ENCODE data around the gene ABHD6. TPM values are rescaled to one million over a fixed set of nuclear protein-coding genes. Genes with fewer than 3 reads are reported as not detected.

ABHD6 gene
- polyA plus RNA-seq, 3 donors: 7.3 to 11.6 (median 9.0) TPM

- H2AFZ ChIP-seq (ENCODE audit: insufficient read depth, low read depth, low read length, poor library complexity, severe bottlenecking): peak overlapping the region; percentile 96
- no peaks in the 10 kb centered on the region for H3K36me3 ChIP-seq (replicated peaks in 1 of 2; ENCODE audit: control insufficient read depth in 1 of 2, insufficient read depth in 2 of 2, low read length in 2 of 2)
- no peak for TF ChIP-seq CTCF (IDR thresholded peaks at IDR 0.05)
- H3K27ac ChIP-seq (ENCODE audit: low read depth in 1 of 2, low read length in 2 of 2): peak overlapping the region; percentile 34 to 78
- H3K9ac ChIP-seq (ENCODE audit: insufficient read depth, low read length, poor library complexity, severe bottlenecking): peak overlapping the region; percentile 68
- peaks cover 29% of the 10 kb centered on the region for H4K20me1 ChIP-seq (ENCODE audit: insufficient read depth, low read length)
- H3K27me3 ChIP-seq (ENCODE audit: control insufficient read depth in 2 of 2, insufficient read depth in 2 of 2, low read length in 2 of 2): no peaks in the 10 kb centered on the region
- H3K4me1 Mint-ChIP-seq: peaks cover 47% of the 10 kb centered on the region
- H3K36me3 Mint-ChIP-seq: peaks cover 0 to 6% of the 10 kb centered on the region in 2 donors
- peaks cover 2 to 12% (median 7%) of the 10 kb centered on the region in 3 donors for H3K27me3 Mint-ChIP-seq (ENCODE audit: low read depth in 3 of 3)
- intact Hi-C loops (cut with micrococcal nuclease): loop anchor here in 1 of 2 donors (5.0 kb wide), 1 partner anchor 36 kb away; no protein-coding TSS in a partner anchor
- H3K27ac Mint-ChIP-seq: peak overlapping the region; percentile 51 to 91 (median 78)
- H3K79me2 ChIP-seq (ENCODE audit: insufficient read depth, low read length): peaks cover 5% of the 10 kb centered on the region
- peaks cover 20 to 40% of the 10 kb centered on the region in 2 donors for H3K4me1 ChIP-seq (ENCODE audit: control insufficient read depth in 1 of 2, insufficient read depth in 2 of 2, low read length in 2 of 2)
- peak overlapping the region; percentile 88 to 93 for H3K4me3 Mint-ChIP-seq
- H3K9me3 Mint-ChIP-seq: no peaks in the 10 kb centered on the region
- WGBS (ENCODE audit: insufficient coverage): 17% methylated on average over 24 of the region's 24 CpGs
- peak overlapping the region; percentile 77 to 96 (median 93) for H3K4me3 ChIP-seq (replicated peaks in 1 of 3; ENCODE audit: low read depth in 2 of 3, low read length in 3 of 3)
- H3K9me3 ChIP-seq (replicated peaks in 1 of 2; ENCODE audit: control insufficient read depth in 1 of 2, insufficient read depth in 1 of 2, low read length in 2 of 2): no peaks in the 10 kb centered on the region
- H3K4me2 ChIP-seq (replicated peaks; ENCODE audit: extremely low read depth, low read length, poor library complexity, severe bottlenecking): peak overlapping the region; percentile 86
- no peak for DNase-seq
Measured at GRCh38 chr3:58236527-58237237, 910 bp upstream of the ABHD6 start.

- TF ChIP-seq CTCF (IDR thresholded peaks at IDR 0.05): no peak
- Histone ChIP-seq H3K4me3 (replicated peaks in 1 of 3; ENCODE audit: low read depth in 2 of 3, low read length in 3 of 3) (peak overlapping the region; percentile 77 to 96 (median 93)), H3K79me2 (ENCODE audit: insufficient read depth, low read length) (peaks cover 5% of the 10 kb centered on the region), H3K4me1 (ENCODE audit: control insufficient read depth in 1 of 2, insufficient read depth in 2 of 2, low read length in 2 of 2) (peaks cover 15 to 32% of the 10 kb centered on the region in 2 donors), H2AFZ (ENCODE audit: insufficient read depth, low read depth, low read length, poor library complexity, severe bottlenecking) (peak overlapping the region; percentile 96), H3K4me2 (replicated peaks; ENCODE audit: extremely low read depth, low read length, poor library complexity, severe bottlenecking) (peak overlapping the region; percentile 86), H3K9ac (ENCODE audit: insufficient read depth, low read length, poor library complexity, severe bottlenecking) (peak overlapping the region; percentile 75), H3K27ac (ENCODE audit: low read depth in 1 of 2, low read length in 2 of 2) (peak overlapping the region; percentile 48 to 78), H3K36me3 (replicated peaks in 1 of 2; ENCODE audit: control insufficient read depth in 1 of 2, insufficient read depth in 2 of 2, low read length in 2 of 2) (no peaks in the 10 kb centered on the region), H3K27me3 (ENCODE audit: control insufficient read depth in 2 of 2, insufficient read depth in 2 of 2, low read length in 2 of 2) (no peaks in the 10 kb centered on the region), H3K9me3 (replicated peaks in 1 of 2; ENCODE audit: control insufficient read depth in 1 of 2, insufficient read depth in 1 of 2, low read length in 2 of 2) (no peaks in the 10 kb centered on the region), H4K20me1 (ENCODE audit: insufficient read depth, low read length) (peaks cover 40% of the 10 kb centered on the region)
- peaks cover 2 to 12% (median 7%) of the 10 kb centered on the region in 3 donors for H3K27me3 Mint-ChIP-seq (ENCODE audit: low read depth in 3 of 3)
- intact Hi-C loops (cut with micrococcal nuclease): loop anchor here in 1 of 2 donors (5.0 kb wide), 1 partner anchor 34 kb away; no protein-coding TSS in a partner anchor
- peaks cover 0 to 6% of the 10 kb centered on the region in 2 donors for H3K36me3 Mint-ChIP-seq
- WGBS (ENCODE audit: insufficient coverage): under 1% methylated on average over 53 of the region's 53 CpGs
- peaks cover 40% of the 10 kb centered on the region for H3K4me1 Mint-ChIP-seq
- H3K27ac Mint-ChIP-seq: peak overlapping the region; percentile 28 to 88 (median 81)
- H3K4me3 Mint-ChIP-seq: peak overlapping the region; percentile 96
- peaks cover 0 to 2% (median 0%) of the 10 kb centered on the region in 7 donors for H3K9me3 Mint-ChIP-seq
- DNase-seq: peak; percentile 24 to 48 (median 39)
Measured at GRCh38 chr3:58237941-58238681, 519 bp downstream of the ABHD6 start.

All from CD14-positive monocyte (primary cell).